ENCODE results near the gene LLCFC1. TPM values are rescaled to one million over a fixed set of nuclear protein-coding genes. Genes with fewer than 3 reads are reported as not detected.

LLCFC1 gene
- total RNA-seq, 1 experiment from 2014 or later = not detected

DNA sequence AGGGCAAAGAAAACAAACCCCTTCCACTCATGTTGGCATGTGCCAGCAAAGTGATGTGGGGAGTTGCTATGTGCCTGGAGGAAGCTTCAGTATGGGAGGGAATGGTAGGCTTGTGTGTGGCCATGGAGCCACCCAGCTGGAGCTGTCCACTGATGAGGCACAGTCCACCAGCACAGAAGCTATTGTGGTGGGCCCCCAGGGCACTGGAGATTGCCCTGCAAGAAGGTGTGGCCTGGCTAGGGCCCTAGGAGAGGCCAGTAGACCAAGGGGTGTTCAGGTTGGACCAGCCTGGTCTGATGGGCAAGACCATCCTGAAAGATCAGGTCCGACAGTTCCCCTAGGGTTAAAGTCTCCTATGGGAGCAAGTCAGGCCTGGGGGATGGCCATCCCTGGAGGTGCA is 45.0 kb downstream of the LLCFC1 start:
- H3K4me1 Mint-ChIP-seq (ENCODE audit: low read depth, unreplicated experiment) = no peaks in the 10 kb centered on the region
- H3K27ac Mint-ChIP-seq (ENCODE audit: unreplicated experiment) = no peak overlapping the region
- BruUV-seq (replicated peaks) = no TSS peak
- TF ChIP-seq, protein P1, sequence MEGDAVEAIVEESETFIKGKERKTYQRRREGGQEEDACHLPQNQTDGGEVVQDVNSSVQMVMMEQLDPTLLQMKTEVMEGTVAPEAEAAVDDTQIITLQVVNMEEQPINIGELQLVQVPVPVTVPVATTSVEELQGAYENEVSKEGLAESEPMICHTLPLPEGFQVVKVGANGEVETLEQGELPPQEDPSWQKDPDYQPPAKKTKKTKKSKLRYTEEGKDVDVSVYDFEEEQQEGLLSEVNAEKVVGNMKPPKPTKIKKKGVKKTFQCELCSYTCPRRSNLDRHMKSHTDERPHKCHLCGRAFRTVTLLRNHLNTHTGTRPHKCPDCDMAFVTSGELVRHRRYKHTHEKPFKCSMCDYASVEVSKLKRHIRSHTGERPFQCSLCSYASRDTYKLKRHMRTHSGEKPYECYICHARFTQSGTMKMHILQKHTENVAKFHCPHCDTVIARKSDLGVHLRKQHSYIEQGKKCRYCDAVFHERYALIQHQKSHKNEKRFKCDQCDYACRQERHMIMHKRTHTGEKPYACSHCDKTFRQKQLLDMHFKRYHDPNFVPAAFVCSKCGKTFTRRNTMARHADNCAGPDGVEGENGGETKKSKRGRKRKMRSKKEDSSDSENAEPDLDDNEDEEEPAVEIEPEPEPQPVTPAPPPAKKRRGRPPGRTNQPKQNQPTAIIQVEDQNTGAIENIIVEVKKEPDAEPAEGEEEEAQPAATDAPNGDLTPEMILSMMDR (IDR thresholded peaks at IDR 0.05; ENCODE audit: unreplicated experiment) = no peak
- H3K9me3 Mint-ChIP-seq (ENCODE audit: low read depth, unreplicated experiment) = no peaks in the 10 kb centered on the region
- intact Hi-C loops (cut with micrococcal nuclease; ENCODE audit: unreplicated experiment) = no loop called here
- DNase-seq = no peak
- no peak overlapping the region for H3K4me3 Mint-ChIP-seq (ENCODE audit: low read depth, unreplicated experiment)
- H3K27me3 Mint-ChIP-seq (ENCODE audit: unreplicated experiment) = peaks cover 63% of the 10 kb centered on the region
- CTCF ChIA-PET = interaction anchor here (0.5 kb wide), 1 partner anchor 24 kb away, joined by 5 read pairs; no protein-coding TSS in a partner anchor
- no peaks in the 10 kb centered on the region for H3K36me3 Mint-ChIP-seq (ENCODE audit: insufficient read depth, unreplicated experiment)

Other genes starting within 250 kb of the LLCFC1 start
- 12.4 and 16.8 TPM in 2 replicates for gene PRSS1, start 190.0 kb upstream of the LLCFC1 start, total RNA-seq (2022)
- gene PRSS2, start 168.5 kb upstream of the LLCFC1 start, total RNA-seq (2022) = 0.64 TPM in 1 of 2 replicates, not detected in the other
- 3.0 and 3.1 TPM in 2 replicates for gene EPHB6, start 84.4 kb upstream of the LLCFC1 start, total RNA-seq (2022)
- 1.7 TPM in 2 replicates for gene TRPV6, start 53.7 kb upstream of the LLCFC1 start, total RNA-seq (2022)
- not detected in 2 replicates for gene TRPV5, start 5.7 kb upstream of the LLCFC1 start, total RNA-seq (2022)
- gene KEL, start 22.9 kb downstream of the LLCFC1 start, total RNA-seq (2022) = not detected in 2 replicates
- not detected in 2 replicates for gene OR9A2, start 87.6 kb downstream of the LLCFC1 start, total RNA-seq (2022)
- gene OR6V1, start 112.9 kb downstream of the LLCFC1 start, total RNA-seq (2022) = not detected in 2 replicates
- not detected in 2 replicates for gene PIP, start 192.6 kb downstream of the LLCFC1 start, total RNA-seq (2022)
- not detected in 2 replicates for gene TAS2R39, start 243.9 kb downstream of the LLCFC1 start, total RNA-seq (2022)